Adipocyte (in vitro differentiated cells): ENCODE measurements around the gene ATP5PO.
"Not testable (repeated sequence)": the region's sequence is repeated elsewhere in the genome, so short reads cannot be mapped to it uniquely, and the experiment has no call there.

Experiments
- DNase-seq: peaks from one replicate; pipeline ENCODE4 v3.0.0-alpha.2; 2015; ENCODE audit warnings: low read depth
- H3K27me3 ChIP-seq: replicated peaks from 2 replicates; pipeline ENCODE4 v1.7.0; 2013; ENCODE audit warnings: mild to moderate bottlenecking, low read length, moderate library complexity; ENCODE audit not compliant: control insufficient read depth, insufficient read depth
- H3K36me3 ChIP-seq: 2 replicates; pipeline ENCODE4 v1.7.0; 2013; ENCODE audit warnings: low read length, mild to moderate bottlenecking, moderate library complexity; ENCODE audit not compliant: control insufficient read depth, insufficient read depth, severe bottlenecking
- H3K4me1 ChIP-seq: 2 replicates; pipeline ENCODE4 v1.7.0; 2013; ENCODE audit warnings: mild to moderate bottlenecking, low read length, moderate library complexity; ENCODE audit not compliant: control insufficient read depth, insufficient read depth
- H3K4me3 ChIP-seq: 2 replicates; pipeline ENCODE4 v1.7.0; 2013; ENCODE audit warnings: mild to moderate bottlenecking, low read length, moderate library complexity
- H3K9ac ChIP-seq: 2 replicates; pipeline ENCODE4 v1.7.0; 2013; ENCODE audit warnings: mild to moderate bottlenecking, low read length, moderate library complexity
- H3K9me3 ChIP-seq: 2 replicates; pipeline ENCODE4 v1.7.0; 2013; ENCODE audit warnings: mild to moderate bottlenecking, low read length, moderate library complexity; ENCODE audit not compliant: control insufficient read depth

Gene ATP5PO

DNA sequence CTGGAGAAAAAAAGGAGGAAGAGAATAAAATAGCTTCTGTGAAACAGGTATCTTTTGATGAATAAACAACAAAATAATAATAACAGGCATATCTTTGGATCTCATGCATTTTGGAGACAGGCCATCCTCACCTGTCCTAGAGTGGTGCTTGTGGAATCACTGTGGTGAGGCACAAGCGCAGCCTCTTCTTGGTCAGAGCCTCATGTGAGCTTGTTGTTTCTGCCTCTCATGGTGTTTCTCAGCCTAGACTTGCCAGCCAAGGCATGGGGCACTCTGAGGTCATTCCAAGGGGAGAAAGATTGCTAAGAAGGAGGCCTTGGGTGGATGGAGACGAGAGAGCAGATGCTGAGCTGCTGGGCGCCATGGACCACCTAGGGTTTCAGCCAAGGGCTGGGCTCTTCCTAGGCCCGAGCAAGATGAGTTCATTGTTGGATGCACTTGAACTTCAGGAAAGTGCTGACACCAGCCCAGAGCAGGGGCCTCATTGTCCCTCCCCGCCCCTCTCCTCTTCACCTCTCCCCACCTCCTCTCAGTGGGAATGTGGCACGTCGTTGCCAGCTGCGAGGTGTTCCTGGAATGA lies 49.5 kb downstream of the ATP5PO start:
- no peaks in the 10 kb centered on the region for H3K27me3 ChIP-seq
- H3K36me3 ChIP-seq = no peaks in the 10 kb centered on the region
- H3K4me1 ChIP-seq = peaks cover 11% of the 10 kb centered on the region
- no peak overlapping the region for H3K9ac ChIP-seq
- H3K4me3 ChIP-seq = no peak overlapping the region
- H3K9me3 ChIP-seq = no peaks in the 10 kb centered on the region
- DNase-seq = no peak

DNA sequence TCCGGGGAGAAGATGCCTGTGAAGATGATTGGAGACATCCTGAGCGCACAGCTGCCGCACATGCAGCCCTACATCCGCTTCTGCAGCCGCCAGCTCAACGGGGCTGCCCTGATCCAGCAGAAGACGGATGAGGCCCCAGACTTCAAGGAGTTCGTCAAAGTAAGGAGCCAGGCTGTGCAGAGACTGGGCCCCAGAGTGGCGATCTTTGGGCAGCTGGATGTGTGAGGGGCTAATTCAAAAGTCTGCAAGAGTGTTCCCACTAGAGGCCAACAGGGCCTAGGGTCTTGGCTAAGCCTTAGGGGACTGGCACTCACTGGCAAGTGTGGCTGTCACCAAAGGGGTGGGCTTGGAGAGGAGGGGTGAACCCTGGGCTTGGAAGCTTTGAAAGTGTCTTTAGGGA lies 50.4 kb downstream of the ATP5PO start:
- no peak for DNase-seq
- no peaks in the 10 kb centered on the region for H3K27me3 ChIP-seq
- H3K9ac ChIP-seq = no peak overlapping the region
- peaks cover 2% of the 10 kb centered on the region for H3K4me1 ChIP-seq
- no peaks in the 10 kb centered on the region for H3K36me3 ChIP-seq
- H3K4me3 ChIP-seq = no peak overlapping the region
- no peaks in the 10 kb centered on the region for H3K9me3 ChIP-seq

GRCh38 chr21:33864150-33864549 lies 51.5 kb downstream of the ATP5PO start:
- H3K27me3 ChIP-seq = no peaks in the 10 kb centered on the region
- no peak overlapping the region for H3K9ac ChIP-seq
- peaks cover 4% of the 10 kb centered on the region for H3K4me1 ChIP-seq
- no peak overlapping the region for H3K4me3 ChIP-seq
- DNase-seq = no peak
- no peaks in the 10 kb centered on the region for H3K9me3 ChIP-seq
- no peaks in the 10 kb centered on the region for H3K36me3 ChIP-seq

- H3K4me3 ChIP-seq, H3K36me3 ChIP-seq, DNase-seq, H3K9me3 ChIP-seq, H3K9ac ChIP-seq, H3K27me3 ChIP-seq: not testable (repeated sequence)
- peaks cover 10% of the 10 kb centered on the region for H3K4me1 ChIP-seq
Measured at GRCh38 chr21:33863191-33863590, 52.4 kb downstream of the ATP5PO start.

GRCh38 chr21:33861125-33861524 lies 54.5 kb downstream of the ATP5PO start:
- Histone ChIP-seq H3K9ac (no peak overlapping the region), H3K9me3 (no peaks in the 10 kb centered on the region), H3K36me3 (no peaks in the 10 kb centered on the region), H3K4me1 (peaks cover 10% of the 10 kb centered on the region), H3K4me3 (no peak overlapping the region), H3K27me3 (peaks cover 5% of the 10 kb centered on the region)
- no peak for DNase-seq

DNA sequence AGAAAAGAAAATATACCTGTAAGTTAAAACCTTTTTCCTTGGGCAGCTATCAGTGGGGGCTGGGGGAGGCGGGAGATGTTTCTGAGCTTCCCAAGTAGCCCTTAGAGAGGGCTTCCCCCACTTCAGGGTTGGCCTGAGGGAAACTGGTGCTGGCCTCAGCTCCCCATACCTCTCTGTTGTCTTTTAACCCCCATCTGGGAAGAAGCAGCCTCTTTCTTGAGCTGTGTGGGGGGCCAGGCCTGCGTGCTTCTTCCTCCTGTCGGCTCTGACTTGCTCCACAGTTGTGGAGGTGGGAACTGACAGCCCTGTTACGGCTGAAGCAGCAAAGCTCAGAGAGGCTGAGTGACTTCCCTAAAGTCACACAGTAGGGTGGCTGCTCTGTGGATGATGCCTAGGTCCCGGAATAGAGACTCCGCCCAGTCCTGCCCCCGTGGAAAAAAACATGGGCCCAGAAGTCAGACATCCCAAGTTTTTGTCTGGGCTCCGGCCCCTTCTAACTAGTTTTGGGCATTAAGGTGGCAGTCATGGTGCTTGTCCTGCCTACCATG lies 55.2 kb downstream of the ATP5PO start:
- DNase-seq = no peak
- Histone ChIP-seq H3K27me3 (peaks cover 5% of the 10 kb centered on the region), H3K9me3 (no peaks in the 10 kb centered on the region), H3K36me3 (no peaks in the 10 kb centered on the region), H3K9ac (no peak overlapping the region), H3K4me1 (peaks cover 10% of the 10 kb centered on the region), H3K4me3 (no peak overlapping the region)

DNA sequence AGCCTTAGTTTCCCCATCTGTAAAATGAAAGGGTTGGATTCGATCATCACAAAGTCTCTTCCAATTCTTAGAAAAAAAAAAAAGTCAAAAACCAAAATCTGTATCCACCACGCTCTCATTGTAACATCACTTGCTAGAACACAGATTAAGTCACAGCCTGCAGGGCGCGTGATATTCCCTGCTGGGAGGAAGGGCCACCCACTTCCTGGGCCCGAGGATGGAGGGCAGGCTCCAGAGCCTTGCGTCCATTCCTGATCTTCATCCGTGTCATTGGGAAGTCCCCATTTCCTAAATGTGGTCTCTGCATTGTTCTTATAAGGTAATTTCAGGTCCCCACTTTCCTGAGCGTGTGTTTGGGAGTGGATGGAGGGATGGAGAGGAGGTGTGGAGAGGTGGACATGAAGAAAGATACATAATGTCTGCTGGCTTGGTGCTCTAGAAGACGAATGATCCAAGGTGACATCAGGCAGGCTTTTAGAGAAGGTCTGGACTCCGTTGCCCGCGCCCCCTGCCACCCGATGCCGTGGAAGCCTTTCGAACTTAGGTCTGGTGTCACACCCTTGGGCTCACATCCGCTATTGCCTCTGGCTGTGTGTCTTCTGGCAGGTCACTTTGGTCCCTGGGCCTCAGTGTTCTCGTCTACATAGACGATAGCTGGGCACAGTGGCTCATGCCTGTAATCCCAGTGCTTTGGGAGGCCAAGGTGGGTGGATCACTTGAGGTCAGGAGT lies 56.1 kb downstream of the ATP5PO start:
- DNase-seq = no peak
- H3K4me1 ChIP-seq = peaks cover 15% of the 10 kb centered on the region

DNA sequence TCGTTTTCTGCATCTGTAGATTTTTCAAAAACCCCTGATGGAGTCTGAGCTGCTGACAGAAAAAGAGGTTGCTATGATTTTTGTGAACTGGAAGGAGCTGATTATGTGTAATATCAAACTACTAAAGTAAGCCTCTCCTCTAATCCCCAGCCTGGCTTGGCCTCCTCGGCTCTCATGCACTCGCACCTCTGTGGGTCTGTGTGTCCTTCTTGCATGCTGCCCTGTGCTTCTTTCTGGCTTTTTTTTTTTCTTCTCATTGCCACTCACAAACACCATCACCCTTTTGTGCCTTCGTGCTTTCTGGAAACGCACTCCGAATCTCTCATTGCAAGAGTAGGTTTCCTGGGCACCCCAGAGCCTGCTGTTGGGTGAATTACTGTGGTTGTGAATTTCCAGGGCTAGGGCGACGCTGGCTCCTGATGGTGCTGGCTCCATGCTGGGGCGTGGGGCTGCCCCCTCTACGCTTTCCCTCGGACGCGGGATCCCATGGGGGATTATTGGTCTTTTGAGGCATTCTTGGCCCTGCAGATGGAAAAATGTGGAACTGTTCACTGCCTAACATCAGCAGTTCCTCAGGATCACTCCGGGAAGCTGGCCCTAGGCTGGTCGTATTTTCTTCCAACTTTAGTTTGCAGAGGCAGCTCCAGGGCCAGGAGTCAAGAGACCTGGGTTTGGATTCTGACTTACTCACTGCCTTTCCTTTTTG lies 56.8 kb downstream of the ATP5PO start:
- Histone ChIP-seq H3K27me3 (peaks cover 5% of the 10 kb centered on the region), H3K36me3 (no peaks in the 10 kb centered on the region), H3K4me1 (peaks cover 15% of the 10 kb centered on the region), H3K9ac (no peak overlapping the region), H3K4me3 (no peak overlapping the region), H3K9me3 (no peaks in the 10 kb centered on the region)
- DNase-seq = no peak

More for the DNA sequence above, 56.1 kb downstream of the ATP5PO start:
- H3K36me3 ChIP-seq = no peaks in the 10 kb centered on the region
- no peak overlapping the region for H3K4me3 ChIP-seq
- H3K9me3 ChIP-seq = no peaks in the 10 kb centered on the region
- no peak overlapping the region for H3K9ac ChIP-seq
- H3K27me3 ChIP-seq = peaks cover 5% of the 10 kb centered on the region

GRCh38 chr21:33857846-33858666 lies 57.5 kb downstream of the ATP5PO start:
- no peak for DNase-seq
- Histone ChIP-seq H3K4me1 (peaks cover 15% of the 10 kb centered on the region), H3K4me3 (no peak overlapping the region), H3K36me3 (no peaks in the 10 kb centered on the region), H3K27me3 (peaks cover 5% of the 10 kb centered on the region), H3K9ac (no peak overlapping the region), H3K9me3 (no peaks in the 10 kb centered on the region)

- H3K9me3 ChIP-seq = no peaks in the 10 kb centered on the region
- H3K27me3 ChIP-seq = peaks cover 5% of the 10 kb centered on the region
- no peak for DNase-seq
Measured at GRCh38 chr21:33856893-33857527, 58.6 kb downstream of the ATP5PO start.

More at GRCh38 chr21:33856893-33857527, 58.6 kb downstream of the ATP5PO start:
- H3K9ac ChIP-seq = no peak overlapping the region
- no peak overlapping the region for H3K4me3 ChIP-seq
- H3K4me1 ChIP-seq = peaks cover 15% of the 10 kb centered on the region
- no peaks in the 10 kb centered on the region for H3K36me3 ChIP-seq
